K562 (cell line): Measurements from ENCODE around the gene LACTB. TPM values are rescaled to one million over a fixed set of nuclear protein-coding genes. Genes with fewer than 3 reads are reported as not detected.
A peak's percentile ranks its signal among the peaks of the same experiment; 100 is the strongest.

ENCODE experiments used
- ATAC-seq: fragments of 200-7000 bp; cut with Tn5 transposase; 3 replicates; pipeline ENCODE4 v1.9.1; 2020; ENCODE audit warnings: moderate library complexity
- BruUV-seq: library from RNA; stranded (reverse); fragments of 400-500 nt; replicated peaks from 2 replicates; lab custom pipeline; 2021; lab: Mats Ljungman, UMichigan
- CTCF ChIA-PET: fragments of 300-600 bp; formaldehyde crosslinking; extraction: SDS; loops from one replicate; lab custom pipeline; 2021; ENCODE audit warnings: low intra/inter-chr PET ratio; lab: Yijun Ruan, JAX
- POLR2A ChIA-PET: fragments of 300-600, 350-650 bp; sonication (Branson Sonifier 250); formaldehyde crosslinking; extraction: SDS; loops from one replicate; lab custom pipeline; 2021; ENCODE audit warnings: antibody characterized with exemption, inconsistent platforms; lab: Yijun Ruan, JAX
- DNase-seq, 4 experiments: peaks; one replicate each; pipeline versions ENCODE4 v3.0.0 to v3.0.0-alpha.2; 2011 to 2018; ENCODE audit warnings: low spot score in 3 of 4, mixed read lengths in 3 of 4; ENCODE audit errors: extremely low read depth in 1 of 4
- FAIRE-seq: peaks from 2 replicates; lab custom pipeline; 2011; peaks lifted over from hg19 to GRCh38; lab: Jason Lieb, UNC
- H2AFZ ChIP-seq: 2 replicates; pipeline ENCODE4 v1.6.0; 2011; ENCODE audit warnings: low read depth, low read length, control low read depth, inconsistent platforms
- H3K27ac ChIP-seq: fragments of 200-600 bp; 3 replicates; pipeline ENCODE4 v1.8.0; 2011; ENCODE audit warnings: low read depth, mild to moderate bottlenecking, control low read depth, inconsistent platforms, low read length, moderate library complexity, mixed read lengths; ENCODE audit errors: extremely low read depth
- H3K27me3 ChIP-seq, 2 experiments: fragments of 300-600 bp in 1 of 2; 2 replicates in 1 of 2; 3 replicates in 1 of 2; pipeline versions ENCODE4 v1.6.0 to v1.8.0; 2011; ENCODE audit warnings: inconsistent platforms in 2 of 2, low read length in 2 of 2, mild to moderate bottlenecking in 1 of 2, mixed read lengths in 1 of 2, moderate library complexity in 1 of 2; ENCODE audit not compliant: control insufficient read depth in 2 of 2, insufficient read depth in 2 of 2
- H3K36me3 ChIP-seq: fragments of 300-600 bp; 3 replicates; pipeline ENCODE4 v1.8.0; 2011; ENCODE audit warnings: mild to moderate bottlenecking, low read length, inconsistent platforms; ENCODE audit not compliant: control insufficient read depth, insufficient read depth
- H3K4me1 ChIP-seq, 2 experiments: fragments of 200-600 bp in 1 of 2; replicated peaks in 1 of 2; 2 replicates in 1 of 2; 3 replicates in 1 of 2; pipeline versions ENCODE4 v1.5.1 to v1.8.0; 2011; ENCODE audit warnings: inconsistent platforms in 2 of 2, low read length in 2 of 2, mild to moderate bottlenecking in 1 of 2, mixed read lengths in 1 of 2, moderate library complexity in 1 of 2; ENCODE audit not compliant: control insufficient read depth in 2 of 2, insufficient read depth in 2 of 2
- H3K4me2 ChIP-seq: 2 replicates; pipeline ENCODE4 v1.6.1; 2011; ENCODE audit warnings: low read length, control low read depth, inconsistent platforms, mixed read lengths; ENCODE audit not compliant: insufficient read depth
- H3K4me3 ChIP-seq: fragments of 200-600 bp; sonication (generic), shearing (Covaris generic); 2 replicates; pipeline ENCODE4 v1.5.1; 2016; ENCODE audit warnings: control low read depth, inconsistent platforms
- H3K79me2 ChIP-seq: fragments of 200-600 bp; 3 replicates; pipeline ENCODE4 v1.8.0; 2011; ENCODE audit warnings: low read length, inconsistent platforms; ENCODE audit not compliant: control insufficient read depth, insufficient read depth
- H3K9ac ChIP-seq, 2 experiments: 2 replicates each; pipeline versions ENCODE4 v1.6.0 to v1.6.1; 2011; ENCODE audit warnings: low read depth in 2 of 2, low read length in 2 of 2, control low read depth in 1 of 2, inconsistent platforms in 1 of 2, mild to moderate bottlenecking in 1 of 2, mixed read lengths in 1 of 2; ENCODE audit not compliant: insufficient read depth in 1 of 2
- H3K9me1 ChIP-seq: one replicate; pipeline ENCODE4 v1.6.0; 2011; ENCODE audit warnings: inconsistent platforms, mild to moderate bottlenecking, low read length, moderate library complexity; ENCODE audit not compliant: control insufficient read depth, insufficient read depth
- H3K9me3 ChIP-seq: replicated peaks from 2 replicates; pipeline ENCODE4 v1.5.1; 2011; ENCODE audit warnings: low read depth, low read length, inconsistent platforms; ENCODE audit not compliant: control insufficient read depth, insufficient read depth
- H4K20me1 ChIP-seq: replicated peaks from 2 replicates; pipeline ENCODE4 v1.6.1; 2011; ENCODE audit warnings: low read length, inconsistent platforms, mixed read lengths; ENCODE audit not compliant: control insufficient read depth, insufficient read depth
- SRSF9 ChIP-seq: fragments of 200-400 bp; formaldehyde crosslinking; IDR thresholded peaks from 2 replicates; pipeline ENCODE4 v1.6.1; 2017; ENCODE audit warnings: low read depth, low read length, borderline replicate concordance
- WGBS: fragments of 100-300 bp; shearing (Covaris generic); methylation state at CpG from one replicate; pipeline ENCODE4 v1.1.6; 2016; ENCODE audit warnings: low coverage, mixed read lengths; ENCODE audit not compliant: insufficient coverage; ENCODE audit errors: missing lambda C conversion rate; 5-methylcytosine and 5-hydroxymethylcytosine counted together
- in situ Hi-C: fragments of 300-500 bp; cut with MboI; formaldehyde crosslinking; loops from 4 replicates; pipeline ENCODE4 v1.15.0; 2018; ENCODE audit warnings: inconsistent platforms, mixed read lengths
- intact Hi-C: fragments of 100-400 bp; cut with micrococcal nuclease; formaldehyde crosslinking; loops from 2 replicates; pipeline ENCODE4 v1.14.2; 2022
- polyA plus RNA-seq, 8 experiments: library from polyadenylated mRNA; depleted of rRNA in 4 of 8; stranded (reverse) in 5 of 8; unstranded in 3 of 8; fragments of >200 nt; fragmentation: Nextera tagmentation in 2 of 8; fragmentation: Illumina TruSeq in 1 of 8; extraction: Ambion mirVana in 2 of 8; extraction: Trizol in 1 of 8; gene quantifications; 2 replicates each; pipeline versions ENCODE4 v1.2.1 to v1.2.3, GENCODE V29; 2011 to 2014; ENCODE audit warnings: inconsistent platforms in 1 of 8, missing spikeins in 1 of 8
- total RNA-seq, 7 experiments: library from RNA; depleted of rRNA in 6 of 7; stranded (reverse); fragments of >200 nt in 6 of 7; fragmentation: Illumina TruSeq in 2 of 7; extraction: Trizol in 2 of 7; gene quantifications; 2 replicates each; pipeline versions ENCODE4 v1.2.1 to v1.2.3, GENCODE V29; 2011 to 2021; ENCODE audit warnings: low replicate concordance in 1 of 7
- TF ChIP-seq, protein P1 (sequence below), 2 experiments: fragments of 150-350 bp in 1 of 2; IDR thresholded peaks; 2 replicates each; pipeline ENCODE4 v1.6.1; 2012 to 2016; ENCODE audit warnings: low read depth in 2 of 2, low read length in 2 of 2, mild to moderate bottlenecking in 1 of 2, moderate library complexity in 1 of 2

LACTB gene
- total and polyA plus RNA-seq, 9 of the 15 experiments (the other 6 are each of a cell fraction or from before 2014, with no cell fraction given), result 3.1 to 15.5 (median 9.8) TPM

DNA sequence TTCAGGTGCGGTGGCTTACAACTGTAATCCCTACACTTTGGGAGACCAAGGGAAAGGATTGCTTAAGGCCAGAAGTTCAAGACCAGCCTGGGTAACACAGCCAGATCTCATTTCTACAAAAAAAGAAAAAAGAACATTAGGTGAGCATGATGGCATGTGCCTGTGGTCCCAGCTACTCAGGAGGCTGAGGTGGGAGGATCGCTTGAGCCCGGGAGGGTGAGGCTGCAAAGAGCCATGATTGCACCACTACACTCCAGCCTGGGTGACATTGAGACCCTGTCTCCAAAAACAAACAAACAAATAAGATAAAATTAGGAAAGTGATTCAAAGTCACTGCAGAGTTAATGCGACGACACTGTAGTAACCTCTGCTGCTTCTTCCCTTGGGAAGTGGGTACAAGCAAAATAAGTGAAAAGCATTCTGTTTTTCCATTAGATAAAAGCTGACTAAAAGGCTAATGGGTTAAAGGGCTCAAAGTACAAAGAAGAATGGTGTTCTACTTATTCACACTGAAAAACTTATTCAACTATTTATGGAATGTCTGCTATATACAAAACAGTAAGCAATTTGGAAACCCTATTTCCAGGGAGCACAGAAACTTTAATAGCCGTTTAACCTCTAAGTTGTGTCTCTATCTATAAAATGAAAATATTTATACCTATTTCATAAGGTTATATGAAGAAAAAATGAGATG is 43.7 kb downstream of the LACTB start:
- H2AFZ ChIP-seq, result no peak overlapping the region
- H3K27ac ChIP-seq, result no peak overlapping the region
- in situ Hi-C loops (no loop called here), intact Hi-C loops (loop anchor here (10.0 kb wide), 1 partner anchor 239 kb away; no protein-coding TSS in a partner anchor)
- WGBS, result 63% methylated on average over 6 of the region's 6 CpGs
- ChIA-PET POLR2A (interaction anchor here (1.3 to 1.5 kb wide), 3 partner anchors 8 to 14 kb away, joined by 3 to 8 read pairs (median 7); partner anchors contain the start of gene RPS27L), CTCF (interaction anchor here (1.0 kb wide), 1 partner anchor 238 kb away, joined by 3 read pairs; no protein-coding TSS in a partner anchor)
- FAIRE-seq (peak; percentile 15), DNase-seq (no peak), ATAC-seq (no peak)
- H4K20me1 ChIP-seq, result no peaks in the 10 kb centered on the region
- H3K4me1 ChIP-seq, result no peaks in the 10 kb centered on the region
- no peak overlapping the region for H3K4me3 ChIP-seq
- no peaks in the 10 kb centered on the region for H3K36me3 ChIP-seq
- TF ChIP-seq, protein P1, sequence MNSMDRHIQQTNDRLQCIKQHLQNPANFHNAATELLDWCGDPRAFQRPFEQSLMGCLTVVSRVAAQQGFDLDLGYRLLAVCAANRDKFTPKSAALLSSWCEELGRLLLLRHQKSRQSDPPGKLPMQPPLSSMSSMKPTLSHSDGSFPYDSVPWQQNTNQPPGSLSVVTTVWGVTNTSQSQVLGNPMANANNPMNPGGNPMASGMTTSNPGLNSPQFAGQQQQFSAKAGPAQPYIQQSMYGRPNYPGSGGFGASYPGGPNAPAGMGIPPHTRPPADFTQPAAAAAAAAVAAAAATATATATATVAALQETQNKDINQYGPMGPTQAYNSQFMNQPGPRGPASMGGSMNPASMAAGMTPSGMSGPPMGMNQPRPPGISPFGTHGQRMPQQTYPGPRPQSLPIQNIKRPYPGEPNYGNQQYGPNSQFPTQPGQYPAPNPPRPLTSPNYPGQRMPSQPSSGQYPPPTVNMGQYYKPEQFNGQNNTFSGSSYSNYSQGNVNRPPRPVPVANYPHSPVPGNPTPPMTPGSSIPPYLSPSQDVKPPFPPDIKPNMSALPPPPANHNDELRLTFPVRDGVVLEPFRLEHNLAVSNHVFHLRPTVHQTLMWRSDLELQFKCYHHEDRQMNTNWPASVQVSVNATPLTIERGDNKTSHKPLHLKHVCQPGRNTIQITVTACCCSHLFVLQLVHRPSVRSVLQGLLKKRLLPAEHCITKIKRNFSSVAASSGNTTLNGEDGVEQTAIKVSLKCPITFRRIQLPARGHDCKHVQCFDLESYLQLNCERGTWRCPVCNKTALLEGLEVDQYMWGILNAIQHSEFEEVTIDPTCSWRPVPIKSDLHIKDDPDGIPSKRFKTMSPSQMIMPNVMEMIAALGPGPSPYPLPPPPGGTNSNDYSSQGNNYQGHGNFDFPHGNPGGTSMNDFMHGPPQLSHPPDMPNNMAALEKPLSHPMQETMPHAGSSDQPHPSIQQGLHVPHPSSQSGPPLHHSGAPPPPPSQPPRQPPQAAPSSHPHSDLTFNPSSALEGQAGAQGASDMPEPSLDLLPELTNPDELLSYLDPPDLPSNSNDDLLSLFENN (IDR thresholded peaks at IDR 0.05; ENCODE audit: low read depth in 2 of 2, low read length in 2 of 2), result no peak
- TF ChIP-seq SRSF9, result no peak
- BruUV-seq, result no TSS peak
- H3K9me1 ChIP-seq, result no peaks in the 10 kb centered on the region
- H3K79me2 ChIP-seq, result no peaks in the 10 kb centered on the region
- H3K9ac ChIP-seq, result no peak overlapping the region
- no peaks in the 10 kb centered on the region for H3K27me3 ChIP-seq
- H3K4me2 ChIP-seq, result no peak overlapping the region
- no peaks in the 10 kb centered on the region for H3K9me3 ChIP-seq
